ENCODE results near the gene OR52H1.

Gene OR52H1

DNA sequence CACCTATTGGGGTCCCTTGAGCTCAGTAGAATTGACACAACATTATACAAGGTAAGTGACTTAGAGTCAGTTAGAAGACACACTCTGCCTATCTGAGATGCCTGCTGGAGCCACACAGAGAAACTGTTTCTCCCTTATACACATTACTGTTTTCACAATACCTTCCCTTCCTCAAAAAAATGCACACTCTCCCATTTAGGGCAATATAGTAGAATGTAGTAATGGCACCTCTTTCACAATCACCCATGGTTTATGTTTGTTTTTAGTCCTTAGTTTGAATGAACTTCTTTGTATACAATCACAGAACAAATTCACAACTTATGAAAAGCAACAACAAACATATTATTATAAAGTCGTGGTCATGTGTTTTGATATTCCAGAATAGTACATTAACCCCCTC is 14.3 kb downstream of the OR52H1 start:
- DNase-seq (ENCODE audit: low read depth in 3 of 3, low spot score in 1 of 3): no peak

DNA sequence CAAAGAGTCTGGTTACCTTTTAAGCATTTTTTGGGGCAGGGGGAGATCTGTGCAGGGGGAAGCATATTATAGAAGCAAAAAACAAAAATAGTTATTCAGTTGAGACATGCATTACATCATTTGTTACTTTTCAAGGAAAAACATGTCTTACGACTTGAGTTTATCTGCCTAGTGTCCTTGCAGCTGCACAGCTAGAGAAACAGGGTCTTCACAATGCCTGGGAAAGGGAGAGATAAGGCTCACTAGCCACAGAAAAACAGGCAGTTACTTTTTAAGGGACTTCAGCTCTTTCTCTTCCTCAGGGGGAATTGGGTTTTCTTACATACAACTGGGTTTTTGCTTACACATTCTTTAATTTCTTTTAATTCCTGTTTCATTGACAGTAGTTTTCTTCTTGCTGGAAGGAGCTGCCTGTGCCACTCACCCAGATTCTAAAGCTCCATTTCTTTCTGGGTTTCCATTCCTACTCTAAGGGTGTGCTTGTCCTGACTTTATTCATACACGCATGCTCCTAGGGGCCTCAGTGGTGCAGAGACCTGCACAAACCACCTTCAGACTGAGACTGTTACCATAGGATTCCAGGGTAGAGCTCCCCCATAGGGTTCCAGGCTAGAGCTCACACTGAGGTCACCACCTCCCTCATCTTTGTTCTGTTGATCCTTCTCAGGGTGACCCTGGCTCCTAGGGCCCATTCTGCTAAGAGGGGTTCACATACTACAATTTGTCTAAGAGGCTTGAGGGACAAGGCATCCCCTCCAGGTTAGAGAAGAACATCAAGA is 17.1 kb downstream of the OR52H1 start:
- DNase-seq (ENCODE audit: low read depth in 3 of 3, low spot score in 1 of 3): no peak

DNA sequence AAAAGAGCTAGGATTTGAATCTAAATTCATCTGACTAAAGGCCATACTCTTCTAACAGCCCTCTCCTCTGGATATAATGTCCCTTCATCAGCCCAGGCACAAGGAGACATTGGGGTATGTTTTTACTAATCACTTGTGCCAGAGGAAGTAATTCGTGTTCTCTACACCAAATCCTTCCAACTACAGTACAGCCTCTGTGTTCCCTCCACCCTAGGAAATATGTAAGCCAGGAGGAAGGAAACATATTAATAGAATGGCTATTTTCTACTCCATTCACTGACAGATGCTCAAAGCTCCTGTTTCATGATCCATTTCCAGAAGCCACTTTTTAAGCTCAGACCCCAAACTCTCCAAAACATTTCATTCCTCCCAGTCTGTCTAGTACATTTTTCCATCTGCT is 19.8 kb downstream of the OR52H1 start:
- no peak for DNase-seq (ENCODE audit: low read depth in 3 of 3, low spot score in 1 of 3)

DNA sequence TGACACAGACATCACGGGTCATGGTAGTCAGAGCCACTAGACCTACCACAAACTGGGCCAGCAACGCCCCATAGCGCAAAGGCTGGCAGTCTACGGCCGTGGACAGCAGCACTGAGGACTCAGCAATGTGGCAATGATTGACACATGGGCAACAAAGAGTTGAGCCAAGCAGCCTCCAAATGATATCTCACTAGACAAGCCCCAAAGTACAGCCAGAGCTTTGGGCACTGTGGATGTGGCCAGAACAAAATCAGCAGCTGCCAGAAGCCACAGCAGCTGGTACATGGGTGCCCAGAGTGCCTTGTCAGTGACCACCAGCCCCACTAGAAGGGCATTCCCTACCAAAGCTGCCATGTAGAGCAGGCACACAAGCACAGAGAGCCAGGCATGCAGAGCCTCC is 20.6 kb downstream of the OR52H1 start:
- DNase-seq (ENCODE audit: low read depth in 3 of 3, low spot score in 1 of 3): no peak

DNA sequence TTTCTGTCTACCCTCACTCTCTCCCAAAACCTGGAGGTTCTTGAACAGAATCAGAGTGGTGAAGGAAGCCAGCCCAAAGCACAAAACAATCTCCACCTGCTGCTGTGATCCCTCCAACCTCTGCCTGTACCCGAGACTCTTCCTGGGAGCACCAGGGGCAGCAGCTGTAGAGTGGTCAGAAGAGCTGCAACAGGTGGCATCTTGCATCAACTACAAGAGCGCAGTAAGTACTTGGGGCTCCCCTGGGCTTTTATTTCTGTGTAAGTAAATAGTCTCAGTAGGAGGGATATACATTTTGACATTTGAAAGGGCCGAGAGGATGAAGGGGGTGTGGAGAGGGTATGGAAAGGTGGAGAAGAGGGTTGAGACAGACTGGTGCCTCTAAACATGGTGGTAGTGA is 23.6 kb downstream of the OR52H1 start:
- no peak for DNase-seq (ENCODE audit: low read depth in 3 of 3, low spot score in 1 of 3)

DNA sequence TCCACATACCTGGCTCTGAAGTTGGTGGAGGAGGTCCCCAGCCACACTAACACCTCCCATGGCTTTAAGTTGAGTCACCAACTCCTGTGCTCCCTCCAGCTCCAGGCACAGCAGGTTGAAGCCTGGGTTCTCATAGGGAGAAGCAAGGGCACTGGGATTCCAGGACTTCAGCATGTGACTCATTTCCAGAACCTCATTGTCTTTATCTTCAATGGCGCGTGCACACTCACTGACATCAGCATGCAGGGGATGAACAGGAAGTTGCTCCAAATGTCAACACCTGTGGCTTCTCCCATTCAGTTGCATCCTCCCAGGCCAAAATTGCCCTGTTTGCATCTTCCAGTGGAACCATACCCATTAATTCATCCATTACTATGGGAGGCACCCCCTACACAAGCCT is 26.0 kb downstream of the OR52H1 start:
- no peak for DNase-seq (ENCODE audit: low read depth in 3 of 3, low spot score in 1 of 3)

DNA sequence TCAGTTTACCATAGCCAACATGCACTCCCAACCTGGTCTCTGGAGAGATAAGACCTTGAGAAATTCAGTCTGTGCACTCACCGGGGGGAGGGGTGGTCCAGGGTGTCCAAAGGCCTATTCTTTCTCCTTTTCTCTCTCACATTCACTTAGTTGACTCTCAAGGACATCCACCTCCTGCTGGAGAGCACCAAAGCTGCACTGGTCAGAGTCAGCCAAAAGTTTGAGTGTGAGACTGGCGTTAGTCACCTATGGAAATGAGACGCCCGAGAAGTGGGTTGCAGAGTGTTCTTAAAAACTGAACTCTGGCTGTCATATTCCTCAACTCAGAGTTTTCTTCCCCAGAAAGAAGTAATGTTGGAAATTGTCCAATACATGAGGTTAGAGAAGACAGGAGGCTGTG is 26.8 kb downstream of the OR52H1 start:
- no peak for DNase-seq (ENCODE audit: low read depth in 3 of 3, low spot score in 1 of 3)

DNA sequence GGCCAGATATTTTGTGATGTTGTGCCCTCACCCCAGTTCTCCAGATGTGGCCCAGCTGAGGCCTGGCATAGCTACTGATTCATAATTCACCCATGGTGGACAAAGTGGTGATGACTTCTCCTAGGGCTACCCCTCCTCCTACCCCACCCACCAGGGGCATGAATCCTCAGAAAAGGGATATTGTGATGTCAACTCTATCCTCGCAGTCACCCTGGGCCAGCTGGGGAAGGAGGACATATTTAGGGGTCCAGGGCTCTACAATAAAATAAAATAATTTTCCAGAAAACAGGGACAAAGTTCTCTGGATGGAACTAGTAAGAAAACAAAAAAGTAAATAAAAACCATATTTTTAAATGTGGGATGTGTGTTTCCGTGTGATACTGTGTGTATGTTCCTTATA is 31.7 kb downstream of the OR52H1 start, which contains the start of gene UBQLNL:
Gene UBQLNL (minus strand): TSS at position 101 of the 400 bp plus-strand sequence. CDS start 258 bp downstream, outside the sequence.
- no peak for DNase-seq (ENCODE audit: low read depth in 3 of 3, low spot score in 1 of 3)

DNA sequence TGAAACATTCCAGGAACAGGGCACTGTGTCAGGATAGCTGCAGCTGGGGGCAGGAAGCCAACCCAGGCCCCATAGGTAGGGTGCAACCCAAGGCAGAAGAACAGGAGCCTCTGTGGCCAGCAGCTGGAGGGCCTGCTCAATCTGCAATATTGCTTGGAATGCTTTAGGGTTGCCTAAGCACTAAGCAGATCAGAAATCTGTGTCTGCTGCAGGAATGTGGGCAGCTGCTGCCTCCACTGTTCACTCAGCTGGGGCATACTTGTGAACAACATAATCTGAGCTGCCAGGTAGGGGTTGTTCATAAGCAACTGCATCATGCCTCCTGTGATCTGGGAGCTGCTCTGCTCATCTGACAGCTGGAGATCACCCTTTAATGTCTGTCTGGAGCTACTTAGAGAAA is 33.5 kb downstream of the OR52H1 start:
- DNase-seq (ENCODE audit: low read depth in 3 of 3, low spot score in 1 of 3): no peak

DNA sequence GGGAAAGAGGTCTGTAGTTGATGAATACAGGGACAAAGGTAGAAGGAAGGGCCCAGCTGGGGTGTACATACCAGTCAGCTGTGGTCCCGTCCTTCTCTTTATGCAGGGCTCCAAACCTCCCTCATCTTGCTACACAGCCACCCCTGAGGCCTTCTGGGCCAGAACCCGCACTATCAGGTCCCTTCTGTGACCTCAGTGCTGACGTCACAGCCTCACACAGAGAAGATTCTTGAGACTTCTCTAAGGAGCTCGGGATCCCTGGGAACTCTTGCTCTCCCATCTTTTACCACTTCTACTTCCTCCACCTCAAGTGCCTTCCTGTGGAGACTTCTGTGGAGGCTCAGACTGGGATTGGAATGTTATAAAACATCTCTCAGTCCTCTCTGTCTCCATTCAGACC is 38.5 kb downstream of the OR52H1 start, which contains the start of gene UBQLN3:
Gene UBQLN3 (minus strand): TSS at position 155 of the 400 bp plus-strand sequence. CDS start 399 bp downstream, outside the sequence.
- DNase-seq (ENCODE audit: low read depth in 3 of 3, low spot score in 1 of 3): no peak

DNA sequence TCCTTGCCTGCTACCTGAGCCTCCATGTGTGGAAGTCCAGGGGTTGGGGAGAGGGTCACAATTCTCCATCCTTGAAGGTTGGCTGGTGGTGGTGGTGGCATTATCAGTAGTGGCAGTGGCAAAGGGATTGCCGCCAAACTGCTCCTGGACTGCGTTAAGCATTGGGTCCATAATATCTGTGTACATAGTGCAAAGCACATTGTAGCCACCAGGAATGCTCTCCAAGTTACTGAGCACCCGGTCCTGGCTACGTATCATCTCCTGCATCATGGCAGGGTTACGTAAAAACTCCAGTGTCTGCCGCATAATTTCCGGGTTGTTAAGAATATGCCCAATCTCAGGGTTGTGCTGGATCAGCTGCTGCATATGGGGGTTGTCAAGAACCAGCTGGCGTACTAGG is 39.7 kb downstream of the OR52H1 start:
- DNase-seq (ENCODE audit: low read depth in 3 of 3, low spot score in 1 of 3): no peak

DNA sequence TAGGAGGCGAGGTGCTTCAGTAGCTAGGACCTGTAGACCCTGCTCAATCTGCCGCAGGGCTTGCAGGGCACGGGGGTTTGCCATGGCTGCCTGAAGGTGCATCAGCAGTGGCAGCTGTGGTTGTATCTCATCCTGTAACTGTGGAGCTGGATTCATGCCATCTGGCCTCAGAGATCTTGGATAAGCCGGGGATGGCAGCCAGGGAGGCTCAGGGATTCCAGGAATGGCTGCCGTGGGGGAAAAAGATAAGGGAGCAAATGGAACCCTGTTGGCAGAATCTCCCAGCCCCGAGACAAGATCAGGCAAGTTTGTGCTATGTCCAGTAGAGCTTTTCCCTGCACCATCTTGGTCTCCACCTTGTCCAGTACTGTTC is 40.4 kb downstream of the OR52H1 start:
- DNase-seq (ENCODE audit: low read depth in 3 of 3, low spot score in 1 of 3): no peak

DNA sequence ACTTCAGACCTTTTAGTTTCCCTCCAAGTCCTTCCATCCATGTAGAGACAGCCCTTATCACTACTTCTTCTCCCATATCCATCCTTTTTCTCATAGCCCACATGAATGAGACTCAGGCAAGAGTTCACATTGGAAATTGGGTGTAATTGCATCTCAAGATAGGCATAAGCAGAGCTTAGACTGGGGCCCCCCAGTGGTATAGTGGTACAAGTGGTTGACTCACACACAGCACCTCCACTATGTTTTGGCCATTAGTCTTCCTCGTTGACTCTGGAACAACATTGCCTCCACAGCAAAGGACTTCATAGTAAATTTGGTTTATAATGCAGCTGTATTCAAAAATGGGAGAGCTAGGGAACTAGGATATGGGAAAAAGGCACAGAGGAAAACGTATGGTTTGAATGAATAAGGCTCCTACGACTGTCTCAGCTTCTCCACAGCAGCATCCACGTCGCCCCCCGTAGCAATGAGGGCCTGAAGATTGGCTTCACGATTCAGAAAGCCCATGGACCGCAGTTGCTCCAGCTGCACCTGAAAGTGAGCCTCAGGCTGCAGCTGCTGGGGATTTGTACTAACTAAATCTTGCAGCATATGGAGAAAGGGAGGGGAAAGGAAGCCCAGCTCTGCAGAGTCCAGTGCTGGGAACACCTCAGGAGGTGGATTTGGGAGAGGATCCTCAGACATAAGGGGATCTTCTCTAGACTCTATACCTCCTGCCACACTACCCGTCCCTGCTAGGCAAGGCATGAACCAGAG is 41.0 kb downstream of the OR52H1 start:
- DNase-seq (ENCODE audit: low read depth in 3 of 3, low spot score in 1 of 3): no peak

DNA sequence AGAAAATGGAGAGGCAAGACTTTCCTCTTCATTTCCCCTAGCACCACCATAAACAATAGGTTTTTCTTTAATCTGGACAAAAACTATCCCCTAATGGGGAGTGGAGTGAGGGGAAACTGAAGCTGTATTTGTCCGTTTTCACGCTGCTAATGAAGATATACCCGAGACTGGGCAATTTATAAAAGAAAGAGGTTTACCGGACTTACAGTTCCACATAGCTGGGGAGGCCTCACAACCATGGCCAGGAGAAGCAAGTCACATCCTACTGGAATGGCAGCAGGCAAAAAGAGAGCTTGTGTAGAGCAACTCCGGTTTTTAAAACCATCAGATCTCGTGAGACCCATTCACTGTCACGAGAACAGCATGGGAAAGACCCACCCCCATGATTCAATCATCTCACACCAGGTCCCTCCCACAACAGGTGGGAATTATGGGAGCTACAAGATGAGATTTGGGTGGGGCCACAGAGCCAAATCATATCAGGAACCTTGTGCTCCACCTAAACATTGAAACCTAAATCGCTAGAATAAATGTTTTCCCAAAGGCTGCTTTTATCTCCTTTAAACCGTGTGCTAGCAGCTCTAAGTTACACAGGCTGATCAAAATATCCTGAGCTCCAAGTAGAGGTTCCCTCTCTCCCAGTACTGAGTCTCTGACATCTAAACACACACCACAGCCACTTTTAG is 42.8 kb downstream of the OR52H1 start:
- no peak for DNase-seq (ENCODE audit: low read depth in 3 of 3, low spot score in 1 of 3)

DNA sequence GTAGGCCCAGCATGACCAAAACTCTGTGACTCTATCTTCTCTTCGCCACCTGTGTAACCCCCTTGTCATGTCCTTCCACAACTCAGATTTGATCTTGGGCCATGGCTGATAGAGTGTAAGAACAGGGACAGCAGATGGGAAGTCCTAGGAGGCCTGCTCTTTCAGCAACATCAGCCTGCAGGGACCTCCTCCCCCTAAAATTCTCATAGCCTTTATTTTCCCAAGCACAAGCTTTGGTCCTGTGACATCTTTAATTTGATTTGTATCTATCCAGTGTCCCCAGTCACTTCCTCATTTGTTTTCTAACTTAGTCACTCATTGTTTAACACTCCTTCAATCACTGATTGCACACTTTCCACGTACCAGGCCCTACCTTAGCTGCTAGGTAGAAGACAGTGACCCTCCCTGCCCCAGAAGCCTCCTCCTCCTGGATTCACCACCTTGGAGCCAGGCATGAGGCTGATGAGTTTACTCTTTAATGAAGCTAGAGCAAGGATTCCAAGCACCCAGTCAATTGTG is 43.9 kb downstream of the OR52H1 start:
- DNase-seq (ENCODE audit: low read depth in 3 of 3, low spot score in 1 of 3): no peak

DNA sequence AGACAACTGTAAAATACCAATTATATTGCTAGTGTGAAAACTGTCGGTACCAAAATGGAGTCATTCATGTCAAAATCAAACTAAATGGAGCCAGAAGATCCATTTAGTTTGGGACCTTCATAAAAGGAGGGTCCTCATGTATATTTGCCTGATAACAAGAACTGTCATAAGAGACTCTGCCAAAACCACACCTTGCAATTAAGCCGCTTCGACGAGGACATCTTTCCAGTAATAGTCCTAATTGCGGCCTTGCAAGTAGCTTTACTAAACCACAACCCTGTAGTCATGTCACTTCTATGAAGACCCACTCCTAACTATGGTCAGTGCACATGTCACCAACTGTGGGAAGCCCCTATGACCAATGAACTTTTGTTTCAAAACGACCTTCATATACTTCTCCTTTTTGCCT is 47.9 kb downstream of the OR52H1 start:
- no peak for DNase-seq (ENCODE audit: low read depth in 3 of 3, low spot score in 1 of 3)

DNA sequence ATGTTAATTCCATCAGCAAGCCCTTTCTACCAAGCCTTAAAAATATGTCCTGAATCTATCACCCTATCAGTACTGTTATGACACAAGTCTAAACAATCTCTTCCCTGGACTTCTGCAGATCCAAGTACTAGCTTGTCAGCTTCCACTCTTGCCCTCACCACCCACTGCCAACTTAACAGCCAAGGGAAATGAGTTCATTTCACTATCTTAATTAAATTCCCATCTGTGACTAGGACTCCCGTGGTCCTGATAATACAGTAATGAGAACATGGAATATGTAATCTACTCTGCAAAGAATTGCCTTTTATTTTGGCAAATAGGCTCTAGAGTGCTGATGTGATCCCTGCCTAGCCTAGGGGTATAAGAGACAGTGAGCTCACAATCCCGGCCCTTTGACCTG is 48.7 kb downstream of the OR52H1 start:
- DNase-seq (ENCODE audit: low read depth in 3 of 3, low spot score in 1 of 3): no peak
